GM23338 (cell line): Measurements from ENCODE around the gene ANKRD55. TPM values are rescaled to one million over a fixed set of nuclear protein-coding genes. Genes with fewer than 3 reads are reported as not detected.

Experiments
- ATAC-seq: fragments of 200-7000 bp; cut with Tn5 transposase; 3 replicates; pipeline ENCODE4 v1.9.1; 2020
- DNase-seq: peaks from one replicate; pipeline ENCODE4 v3.0.0-alpha.2; 2015; ENCODE audit warnings: low spot score
- H2AFZ ChIP-seq: fragments of 200-600 bp; sonication (generic); 2 replicates; pipeline ENCODE4 v1.8.0; 2016; ENCODE audit warnings: antibody characterized with exemption, mild to moderate bottlenecking, moderate library complexity
- H3F3A ChIP-seq: fragments of 200-600 bp; sonication (generic); replicated peaks from 2 replicates; pipeline ENCODE4 v1.8.0; 2017; ENCODE audit warnings: antibody characterized with exemption, mixed run types, low read depth
- H3K27ac ChIP-seq: fragments of 200-600 bp; sonication (generic); 2 replicates; pipeline ENCODE4 v1.6.1; 2016; ENCODE audit warnings: low read depth
- H3K27me3 ChIP-seq: fragments of 200-600 bp; sonication (generic); 2 replicates; pipeline ENCODE4 v1.8.0; 2016; ENCODE audit warnings: mild to moderate bottlenecking, mixed run types, moderate library complexity; ENCODE audit not compliant: insufficient read depth
- H3K36me3 ChIP-seq: fragments of 200-600 bp; sonication (generic); 2 replicates; pipeline ENCODE4 v1.8.0; 2016; ENCODE audit warnings: mild to moderate bottlenecking; ENCODE audit not compliant: insufficient read depth
- H3K4me1 ChIP-seq: fragments of 200-600 bp; sonication (generic); 2 replicates; pipeline ENCODE4 v1.8.0; 2016; ENCODE audit warnings: mild to moderate bottlenecking, moderate library complexity; ENCODE audit not compliant: insufficient read depth
- H3K4me2 ChIP-seq: fragments of 200-600 bp; sonication (generic); 2 replicates; pipeline ENCODE4 v1.7.1; 2017; ENCODE audit warnings: mixed run types
- H3K4me3 ChIP-seq: fragments of 200-600 bp; sonication (generic); 2 replicates; pipeline ENCODE4 v1.6.1; 2016; ENCODE audit warnings: mixed run types
- H3K79me2 ChIP-seq: fragments of 200-600 bp; sonication (generic); replicated peaks from 2 replicates; pipeline ENCODE4 v1.8.0; 2017; ENCODE audit warnings: mild to moderate bottlenecking; ENCODE audit not compliant: insufficient read depth
- H3K9me2 ChIP-seq: fragments of 200-600 bp; sonication (generic); 2 replicates; pipeline ENCODE4 v1.8.0; 2017; ENCODE audit not compliant: insufficient read depth
- H4K20me1 ChIP-seq: fragments of 200-600 bp; sonication (generic); replicated peaks from 2 replicates; pipeline ENCODE4 v1.8.0; 2017; ENCODE audit warnings: mild to moderate bottlenecking; ENCODE audit not compliant: insufficient read depth
- H3K27ac Mint-ChIP-seq: 2 replicates; pipeline ENCODE4 v1.8.0; 2020; ENCODE audit warnings: inconsistent platforms, mild to moderate bottlenecking, moderate library complexity, mixed read lengths
- H3K27me3 Mint-ChIP-seq: 3 replicates; pipeline ENCODE4 v1.8.0; 2022; ENCODE audit warnings: low read depth, mild to moderate bottlenecking, moderate library complexity, mixed read lengths, inconsistent platforms; ENCODE audit not compliant: insufficient read depth, poor library complexity
- H3K36me3 Mint-ChIP-seq: 3 replicates; pipeline ENCODE4 v1.8.0; 2021; ENCODE audit warnings: low read depth, mild to moderate bottlenecking, inconsistent platforms, moderate library complexity, mixed read lengths
- H3K4me1 Mint-ChIP-seq: 3 replicates; pipeline ENCODE4 v1.8.0; 2020; ENCODE audit warnings: mild to moderate bottlenecking, inconsistent platforms, mixed read lengths
- H3K4me3 Mint-ChIP-seq: 3 replicates; pipeline ENCODE4 v1.8.0; 2021; ENCODE audit warnings: moderate library complexity, mild to moderate bottlenecking, inconsistent platforms, mixed read lengths
- H3K9me3 Mint-ChIP-seq: 3 replicates; pipeline ENCODE4 v1.8.0; 2020; ENCODE audit warnings: moderate library complexity, mild to moderate bottlenecking, inconsistent platforms, mixed read lengths
- CREB1 ChIP-seq: fragments of 250-450 bp; sonication (Bioruptor Pico); IDR thresholded peaks from 2 replicates; pipeline ENCODE4 v1.5.0; 2020; ENCODE audit warnings: low read depth, mild to moderate bottlenecking, moderate library complexity
- JUNB ChIP-seq: IDR thresholded peaks from one replicate; pipeline ENCODE4 v1.6.1; 2016; ENCODE audit warnings: antibody characterized with exemption; ENCODE audit not compliant: unreplicated experiment
- STAT1 ChIP-seq: IDR thresholded peaks from one replicate; pipeline ENCODE4 v1.6.1; 2016; ENCODE audit warnings: antibody characterized with exemption; ENCODE audit not compliant: unreplicated experiment
- polyA plus RNA-seq: library from polyadenylated mRNA; unstranded; fragments of >200 nt; fragmentation: Nextera tagmentation; extraction: Ambion mirVana; gene quantifications from 2 replicates; pipeline ENCODE4 v1.2.1, GENCODE V29; 2016
- total RNA-seq: library from RNA; depleted of rRNA; stranded (reverse); fragments of >200 nt; shearing (Covaris generic); gene quantifications from 2 replicates; pipeline ENCODE4 v1.2.3, GENCODE V29; 2014
- TF ChIP-seq, protein P1 (sequence below): IDR thresholded peaks from one replicate; pipeline ENCODE4 v1.6.1; 2018; ENCODE audit warnings: antibody characterized with exemption; ENCODE audit not compliant: unreplicated experiment
- TF ChIP-seq, protein P2 (sequence below): fragments of 250-450 bp; sonication (Bioruptor Pico); IDR thresholded peaks from 2 replicates; pipeline ENCODE4 v1.5.0; 2020; ENCODE audit warnings: mild to moderate bottlenecking, moderate library complexity

Gene ANKRD55
- total and polyA plus RNA-seq, 2 experiments from 2014 or later = not detected

DNA sequence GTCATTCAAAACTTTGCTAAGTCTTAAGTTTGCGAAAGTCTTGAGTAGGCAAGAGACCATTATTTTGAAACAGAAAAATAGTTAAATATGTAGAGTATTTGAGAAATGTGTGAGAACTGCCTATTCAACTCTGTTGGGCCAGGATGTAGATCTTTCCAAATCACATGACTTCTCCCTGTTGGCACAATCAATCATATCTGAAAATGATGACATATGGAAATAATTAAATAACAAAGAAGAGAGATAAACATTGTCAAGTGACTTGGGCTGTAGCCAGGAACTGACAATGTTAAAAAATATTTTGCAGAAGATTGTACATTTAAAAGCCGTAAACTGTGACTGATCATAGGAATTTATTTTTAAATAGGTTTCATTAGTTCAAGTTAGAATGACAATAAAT, 133.8 kb downstream of the ANKRD55 start (continued):
- TF ChIP-seq, protein P1, sequence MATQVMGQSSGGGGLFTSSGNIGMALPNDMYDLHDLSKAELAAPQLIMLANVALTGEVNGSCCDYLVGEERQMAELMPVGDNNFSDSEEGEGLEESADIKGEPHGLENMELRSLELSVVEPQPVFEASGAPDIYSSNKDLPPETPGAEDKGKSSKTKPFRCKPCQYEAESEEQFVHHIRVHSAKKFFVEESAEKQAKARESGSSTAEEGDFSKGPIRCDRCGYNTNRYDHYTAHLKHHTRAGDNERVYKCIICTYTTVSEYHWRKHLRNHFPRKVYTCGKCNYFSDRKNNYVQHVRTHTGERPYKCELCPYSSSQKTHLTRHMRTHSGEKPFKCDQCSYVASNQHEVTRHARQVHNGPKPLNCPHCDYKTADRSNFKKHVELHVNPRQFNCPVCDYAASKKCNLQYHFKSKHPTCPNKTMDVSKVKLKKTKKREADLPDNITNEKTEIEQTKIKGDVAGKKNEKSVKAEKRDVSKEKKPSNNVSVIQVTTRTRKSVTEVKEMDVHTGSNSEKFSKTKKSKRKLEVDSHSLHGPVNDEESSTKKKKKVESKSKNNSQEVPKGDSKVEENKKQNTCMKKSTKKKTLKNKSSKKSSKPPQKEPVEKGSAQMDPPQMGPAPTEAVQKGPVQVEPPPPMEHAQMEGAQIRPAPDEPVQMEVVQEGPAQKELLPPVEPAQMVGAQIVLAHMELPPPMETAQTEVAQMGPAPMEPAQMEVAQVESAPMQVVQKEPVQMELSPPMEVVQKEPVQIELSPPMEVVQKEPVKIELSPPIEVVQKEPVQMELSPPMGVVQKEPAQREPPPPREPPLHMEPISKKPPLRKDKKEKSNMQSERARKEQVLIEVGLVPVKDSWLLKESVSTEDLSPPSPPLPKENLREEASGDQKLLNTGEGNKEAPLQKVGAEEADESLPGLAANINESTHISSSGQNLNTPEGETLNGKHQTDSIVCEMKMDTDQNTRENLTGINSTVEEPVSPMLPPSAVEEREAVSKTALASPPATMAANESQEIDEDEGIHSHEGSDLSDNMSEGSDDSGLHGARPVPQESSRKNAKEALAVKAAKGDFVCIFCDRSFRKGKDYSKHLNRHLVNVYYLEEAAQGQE = no peak
- TF ChIP-seq CREB1 (CRISPR knock-in tag) (no peak), JUNB (no peak), STAT1 (no peak)

DNA sequence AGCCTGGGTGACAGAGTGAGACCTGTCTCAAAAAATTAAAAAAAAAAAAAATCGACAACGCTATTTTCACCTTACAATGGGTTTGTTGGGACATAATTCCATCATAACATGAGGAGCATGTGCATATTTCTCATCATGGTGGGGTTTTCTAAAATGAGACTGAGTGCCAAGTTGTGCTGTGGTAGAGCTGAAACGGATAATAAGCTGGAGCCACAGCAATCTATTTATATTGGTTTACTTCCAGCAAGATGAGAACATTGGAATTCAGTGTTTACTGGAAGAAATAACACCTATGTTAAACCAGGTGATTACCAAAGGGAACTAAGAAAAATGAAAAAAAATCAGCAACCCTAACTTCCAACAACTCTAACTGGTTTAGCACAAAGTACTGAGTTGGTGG, 136.1 kb downstream of the ANKRD55 start:
- Histone ChIP-seq H3K27me3 (no peaks in the 10 kb centered on the region), H3K36me3 (no peaks in the 10 kb centered on the region), H3K27ac (no peak overlapping the region), H3K79me2 (no peaks in the 10 kb centered on the region), H2AFZ (no peak overlapping the region), H3K4me1 (no peaks in the 10 kb centered on the region), H3K4me3 (no peak overlapping the region), H3K9me2 (no peaks in the 10 kb centered on the region), H4K20me1 (no peaks in the 10 kb centered on the region), H3F3A (no peaks in the 10 kb centered on the region), H3K4me2 (no peak overlapping the region)
- Mint-ChIP-seq H3K27ac (no peak overlapping the region), H3K27me3 (peaks cover 1% of the 10 kb centered on the region), H3K9me3 (no peaks in the 10 kb centered on the region), H3K4me1 (no peaks in the 10 kb centered on the region), H3K36me3 (no peaks in the 10 kb centered on the region), H3K4me3 (no peak overlapping the region)
- no peak for DNase-seq
- ATAC-seq = no peak
- no peak for TF ChIP-seq CREB1 (CRISPR knock-in tag)
- TF ChIP-seq, protein P2, sequence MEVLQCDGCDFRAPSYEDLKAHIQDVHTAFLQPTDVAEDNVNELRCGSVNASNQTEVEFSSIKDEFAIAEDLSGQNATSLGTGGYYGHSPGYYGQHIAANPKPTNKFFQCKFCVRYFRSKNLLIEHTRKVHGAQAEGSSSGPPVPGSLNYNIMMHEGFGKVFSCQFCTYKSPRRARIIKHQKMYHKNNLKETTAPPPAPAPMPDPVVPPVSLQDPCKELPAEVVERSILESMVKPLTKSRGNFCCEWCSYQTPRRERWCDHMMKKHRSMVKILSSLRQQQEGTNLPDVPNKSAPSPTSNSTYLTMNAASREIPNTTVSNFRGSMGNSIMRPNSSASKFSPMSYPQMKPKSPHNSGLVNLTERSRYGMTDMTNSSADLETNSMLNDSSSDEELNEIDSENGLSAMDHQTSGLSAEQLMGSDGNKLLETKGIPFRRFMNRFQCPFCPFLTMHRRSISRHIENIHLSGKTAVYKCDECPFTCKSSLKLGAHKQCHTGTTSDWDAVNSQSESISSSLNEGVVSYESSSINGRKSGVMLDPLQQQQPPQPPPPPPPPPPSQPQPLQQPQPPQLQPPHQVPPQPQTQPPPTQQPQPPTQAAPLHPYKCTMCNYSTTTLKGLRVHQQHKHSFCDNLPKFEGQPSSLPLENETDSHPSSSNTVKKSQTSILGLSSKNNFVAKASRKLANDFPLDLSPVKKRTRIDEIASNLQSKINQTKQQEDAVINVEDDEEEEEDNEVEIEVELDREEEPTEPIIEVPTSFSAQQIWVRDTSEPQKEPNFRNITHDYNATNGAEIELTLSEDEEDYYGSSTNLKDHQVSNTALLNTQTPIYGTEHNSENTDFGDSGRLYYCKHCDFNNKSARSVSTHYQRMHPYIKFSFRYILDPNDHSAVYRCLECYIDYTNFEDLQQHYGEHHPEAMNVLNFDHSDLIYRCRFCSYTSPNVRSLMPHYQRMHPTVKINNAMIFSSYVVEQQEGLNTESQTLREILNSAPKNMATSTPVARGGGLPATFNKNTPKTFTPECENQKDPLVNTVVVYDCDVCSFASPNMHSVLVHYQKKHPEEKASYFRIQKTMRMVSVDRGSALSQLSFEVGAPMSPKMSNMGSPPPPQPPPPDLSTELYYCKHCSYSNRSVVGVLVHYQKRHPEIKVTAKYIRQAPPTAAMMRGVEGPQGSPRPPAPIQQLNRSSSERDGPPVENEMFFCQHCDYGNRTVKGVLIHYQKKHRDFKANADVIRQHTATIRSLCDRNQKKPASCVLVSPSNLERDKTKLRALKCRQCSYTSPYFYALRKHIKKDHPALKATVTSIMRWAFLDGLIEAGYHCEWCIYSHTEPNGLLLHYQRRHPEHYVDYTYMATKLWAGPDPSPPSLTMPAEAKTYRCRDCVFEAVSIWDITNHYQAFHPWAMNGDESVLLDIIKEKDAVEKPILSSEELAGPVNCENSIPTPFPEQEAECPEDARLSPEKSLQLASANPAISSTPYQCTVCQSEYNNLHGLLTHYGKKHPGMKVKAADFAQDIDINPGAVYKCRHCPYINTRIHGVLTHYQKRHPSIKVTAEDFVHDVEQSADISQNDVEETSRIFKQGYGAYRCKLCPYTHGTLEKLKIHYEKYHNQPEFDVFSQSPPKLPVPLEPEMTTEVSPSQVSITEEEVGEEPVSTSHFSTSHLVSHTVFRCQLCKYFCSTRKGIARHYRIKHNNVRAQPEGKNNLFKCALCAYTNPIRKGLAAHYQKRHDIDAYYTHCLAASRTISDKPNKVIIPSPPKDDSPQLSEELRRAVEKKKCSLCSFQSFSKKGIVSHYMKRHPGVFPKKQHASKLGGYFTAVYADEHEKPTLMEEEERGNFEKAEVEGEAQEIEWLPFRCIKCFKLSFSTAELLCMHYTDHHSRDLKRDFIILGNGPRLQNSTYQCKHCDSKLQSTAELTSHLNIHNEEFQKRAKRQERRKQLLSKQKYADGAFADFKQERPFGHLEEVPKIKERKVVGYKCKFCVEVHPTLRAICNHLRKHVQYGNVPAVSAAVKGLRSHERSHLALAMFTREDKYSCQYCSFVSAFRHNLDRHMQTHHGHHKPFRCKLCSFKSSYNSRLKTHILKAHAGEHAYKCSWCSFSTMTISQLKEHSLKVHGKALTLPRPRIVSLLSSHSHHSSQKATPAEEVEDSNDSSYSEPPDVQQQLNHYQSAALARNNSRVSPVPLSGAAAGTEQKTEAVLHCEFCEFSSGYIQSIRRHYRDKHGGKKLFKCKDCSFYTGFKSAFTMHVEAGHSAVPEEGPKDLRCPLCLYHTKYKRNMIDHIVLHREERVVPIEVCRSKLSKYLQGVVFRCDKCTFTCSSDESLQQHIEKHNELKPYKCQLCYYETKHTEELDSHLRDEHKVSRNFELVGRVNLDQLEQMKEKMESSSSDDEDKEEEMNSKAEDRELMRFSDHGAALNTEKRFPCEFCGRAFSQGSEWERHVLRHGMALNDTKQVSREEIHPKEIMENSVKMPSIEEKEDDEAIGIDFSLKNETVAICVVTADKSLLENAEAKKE (CRISPR knock-in tag) = no peak
